GM18507 (cell line): ENCODE results near the gene DCBLD1.
A peak's percentile ranks its signal among the peaks of the same experiment; 100 is the strongest.
"Not testable (repeated sequence)": the region's sequence is repeated elsewhere in the genome, so short reads cannot be mapped to it uniquely, and the experiment has no call there.

Experiments used
- DNase-seq: peaks from one replicate; pipeline ENCODE4 v3.0.0; 2011; ENCODE audit warnings: low read depth; ENCODE audit not compliant: insufficient read length; ENCODE audit errors: extremely low spot score
- FAIRE-seq: peaks from 2 replicates; lab custom pipeline; 2011; peaks lifted over from hg19 to GRCh38; lab: Jason Lieb, UNC

DCBLD1 gene

DNA sequence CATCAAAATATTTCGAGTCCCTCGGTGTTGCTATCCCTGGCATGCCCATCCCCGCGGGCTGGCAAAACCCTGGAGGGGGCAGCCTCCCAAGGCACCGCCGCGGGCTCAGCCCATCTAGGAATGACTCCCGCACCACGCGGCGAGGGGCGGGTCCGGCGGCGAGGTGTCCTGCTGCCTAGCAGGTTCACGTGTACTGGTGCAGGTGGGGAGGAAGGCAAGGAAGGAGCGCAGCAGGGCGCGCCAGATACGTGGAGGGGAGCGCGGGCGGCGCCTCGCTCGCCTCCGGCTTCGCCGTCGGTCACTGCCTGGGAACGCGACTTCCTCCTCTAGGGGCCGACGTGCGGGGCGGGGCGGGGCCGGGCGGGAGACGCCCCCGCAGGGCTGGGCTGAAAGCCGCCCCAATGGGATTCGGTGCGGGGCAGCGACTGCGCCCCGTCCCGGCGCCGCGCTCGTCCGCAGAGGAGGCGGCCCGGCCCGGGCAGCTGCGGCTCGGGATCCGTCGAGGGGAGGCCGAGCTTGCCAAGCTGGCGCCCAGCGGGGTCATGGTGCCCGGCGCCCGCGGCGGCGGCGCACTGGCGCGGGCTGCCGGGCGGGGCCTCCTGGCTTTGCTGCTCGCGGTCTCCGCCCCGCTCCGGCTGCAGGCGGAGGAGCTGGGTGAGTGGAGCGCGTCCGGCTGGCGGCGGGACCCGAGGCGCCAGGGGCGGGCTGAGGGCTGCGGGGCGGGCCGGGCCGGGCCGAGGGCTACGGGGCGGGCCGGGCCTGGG lies at the start of gene DCBLD1:
TSS of gene DCBLD1 (plus strand) at position 435 of the 764 bp plus-strand sequence. CDS start at position 543, 108 bp downstream.
- DNase-seq (peak; percentile 57), FAIRE-seq (peak; percentile 44)

GRCh38 chr6:117440706-117441525 lies 41.6 kb upstream of the DCBLD1 start:
- no peak for FAIRE-seq
- no peak for DNase-seq

- no peak for DNase-seq
- FAIRE-seq: no peak
Measured at GRCh38 chr6:117441824-117442264, 40.6 kb upstream of the DCBLD1 start.

DNA sequence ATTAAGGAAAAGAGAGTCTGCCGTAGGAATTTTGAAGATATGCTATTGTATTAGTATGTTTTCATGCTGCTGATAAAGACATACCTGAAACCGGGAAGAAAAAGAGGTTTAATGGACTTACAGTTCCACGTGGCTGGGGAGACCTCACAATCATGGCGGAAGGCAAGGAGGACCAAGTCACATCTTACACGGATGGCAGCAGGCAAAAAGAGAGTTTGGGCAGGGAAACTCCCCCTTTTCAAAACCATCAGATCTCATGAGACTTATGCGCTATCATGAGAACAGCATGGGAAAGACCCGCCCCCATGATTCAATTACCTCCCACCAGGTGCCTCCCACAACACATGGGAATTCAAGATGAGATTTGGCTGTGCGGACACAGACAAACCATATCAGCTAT lies 40.2 kb upstream of the DCBLD1 start:
- not testable (repeated sequence) for FAIRE-seq, DNase-seq

DNA sequence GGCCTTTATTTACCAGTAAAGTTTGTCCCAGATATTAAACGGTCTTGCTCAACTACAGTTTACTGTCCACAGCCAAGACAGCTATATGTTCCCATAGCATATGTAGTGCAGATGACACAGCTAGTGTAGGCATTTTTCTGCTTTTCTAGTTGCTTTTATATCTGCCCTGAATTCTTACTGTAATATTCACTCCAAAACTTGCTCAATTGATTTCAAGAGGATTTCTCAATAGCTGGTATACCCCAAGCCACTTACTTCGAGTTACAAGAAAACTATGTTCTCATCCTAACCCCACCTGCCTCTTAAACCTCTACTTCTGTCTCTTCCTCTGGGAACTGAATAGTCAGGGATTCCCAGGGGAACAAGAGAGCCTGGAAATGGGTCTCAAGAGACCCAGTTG lies 37.9 kb upstream of the DCBLD1 start:
- no peak for DNase-seq
- no peak for FAIRE-seq

DNA sequence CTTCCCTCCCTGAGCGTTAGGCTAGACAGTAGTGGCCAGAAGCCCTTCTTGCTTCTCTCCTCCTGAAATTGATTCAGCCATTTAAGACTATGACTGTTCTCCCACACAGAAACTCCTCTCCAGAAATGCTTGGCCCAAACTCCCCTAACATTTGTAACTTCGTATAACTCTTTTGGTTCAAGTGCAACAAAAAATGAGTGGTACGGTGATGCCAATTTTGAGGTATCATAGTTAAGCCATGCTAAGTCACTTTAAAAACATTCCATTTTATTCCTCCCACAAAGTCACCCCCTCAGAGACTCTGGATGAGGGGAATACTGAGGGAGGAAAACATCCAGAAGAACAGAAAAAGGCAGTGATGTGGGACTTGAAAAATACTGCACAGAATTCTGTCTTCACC lies 35.6 kb upstream of the DCBLD1 start:
- FAIRE-seq (no peak), DNase-seq (no peak)

- DNase-seq (no peak), FAIRE-seq (no peak)
Measured at GRCh38 chr6:117448011-117448410, 34.5 kb upstream of the DCBLD1 start.

GRCh38 chr6:117448732-117449485 lies 33.6 kb upstream of the DCBLD1 start:
- no peak for FAIRE-seq
- DNase-seq: no peak

- DNase-seq (peak; percentile 9), FAIRE-seq (peak; percentile 90)
Measured at GRCh38 chr6:117449549-117450439, 32.7 kb upstream of the DCBLD1 start.

DNA sequence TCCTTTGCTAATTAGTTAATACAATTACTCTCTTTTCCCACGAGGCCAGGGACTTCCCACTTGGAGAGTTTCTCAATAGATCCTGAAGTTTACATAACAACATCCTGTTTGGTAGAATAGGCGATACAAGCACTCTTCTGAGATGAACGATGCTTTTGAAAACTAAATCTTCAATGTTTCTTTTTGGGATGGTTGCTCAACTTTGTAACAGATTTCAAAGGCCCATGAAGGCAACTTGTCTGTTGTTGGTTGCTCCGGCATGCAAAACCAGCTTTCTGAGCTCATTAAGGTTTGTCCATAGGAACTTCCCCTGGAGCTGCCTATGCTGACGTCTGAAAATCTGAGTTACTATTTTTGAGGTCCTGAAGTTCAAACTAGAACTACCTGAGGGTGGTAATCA lies 30.8 kb upstream of the DCBLD1 start:
- no peak for FAIRE-seq
- no peak for DNase-seq

DNA sequence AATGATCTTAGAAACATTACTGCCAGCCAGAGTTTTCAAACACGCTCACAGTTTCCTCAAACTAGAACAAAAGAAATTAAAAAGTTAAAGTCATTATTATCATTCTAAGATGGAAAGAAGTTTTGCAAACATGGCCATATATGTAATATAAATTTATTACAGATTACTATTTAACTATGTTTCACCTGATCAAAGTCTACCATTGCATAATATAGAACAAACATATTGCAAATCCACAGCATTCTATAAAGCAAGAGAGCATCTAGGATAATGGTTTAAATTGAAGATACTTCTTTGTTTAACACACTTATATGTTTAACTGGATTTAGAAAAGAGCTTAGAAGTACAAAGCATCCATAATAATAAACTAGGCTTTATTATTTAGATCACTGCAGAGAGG lies 26.2 kb upstream of the DCBLD1 start:
- FAIRE-seq: no peak
- DNase-seq: no peak

- DNase-seq: no peak
- no peak for FAIRE-seq
Measured at GRCh38 chr6:117456998-117457397, 25.5 kb upstream of the DCBLD1 start.

DNA sequence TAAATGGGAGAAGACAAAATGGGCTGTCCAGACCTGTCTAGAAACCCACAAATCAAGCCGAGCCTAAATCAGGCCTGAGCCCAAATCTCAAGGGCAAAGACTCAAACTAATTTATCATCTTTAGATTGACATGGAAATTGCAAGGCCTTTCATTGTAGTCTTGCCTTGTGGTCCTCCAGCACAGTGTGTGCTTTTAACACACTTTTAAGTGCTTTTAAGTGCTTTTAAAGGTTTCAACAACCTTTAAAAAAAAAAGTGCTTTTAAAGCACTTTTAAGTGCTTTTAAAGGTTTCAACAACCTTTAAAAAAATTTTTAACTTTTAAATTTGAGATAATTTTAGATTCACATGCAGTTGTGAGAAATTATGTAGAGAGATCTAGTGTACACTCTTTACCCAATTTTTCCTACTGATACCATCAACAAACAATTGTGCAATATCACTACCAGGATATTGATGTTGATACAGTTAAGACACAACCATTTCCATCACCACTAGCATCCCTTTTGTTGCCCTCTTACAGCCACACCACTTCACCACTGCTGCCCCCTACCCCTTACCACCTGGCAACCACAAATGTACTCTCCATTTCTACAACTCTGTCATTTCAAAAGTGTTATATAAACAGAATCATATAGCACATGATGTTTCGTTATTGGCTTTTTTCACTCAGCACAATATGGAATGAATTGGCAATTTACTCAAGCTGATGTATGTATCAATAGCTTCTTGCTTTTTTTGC lies 23.1 kb upstream of the DCBLD1 start:
- FAIRE-seq (no peak), DNase-seq (no peak)

GRCh38 chr6:117463762-117464665 lies 18.5 kb upstream of the DCBLD1 start:
- FAIRE-seq: no peak

DNA sequence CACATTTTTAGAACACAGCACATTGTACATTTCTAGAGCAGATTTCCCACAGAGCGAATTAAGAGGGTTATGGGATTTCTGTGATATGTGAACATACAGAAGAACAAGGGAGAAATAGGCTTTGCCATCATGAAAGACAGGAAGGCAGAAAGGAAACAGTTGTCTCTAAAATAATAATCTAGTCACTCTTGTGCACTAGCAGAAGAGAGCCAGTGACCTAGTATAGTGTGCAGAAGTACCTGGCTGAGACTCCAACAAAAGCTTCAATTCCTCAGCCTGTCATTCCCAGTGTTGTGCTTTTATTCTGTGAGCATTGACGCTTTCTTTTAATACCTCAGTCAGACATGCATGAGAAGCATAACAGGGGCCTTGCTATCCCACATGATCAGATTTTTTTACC lies 17.8 kb upstream of the DCBLD1 start:
- no peak for DNase-seq
- no peak for FAIRE-seq

More at GRCh38 chr6:117463762-117464665, 18.5 kb upstream of the DCBLD1 start:
- DNase-seq: no peak

DNA sequence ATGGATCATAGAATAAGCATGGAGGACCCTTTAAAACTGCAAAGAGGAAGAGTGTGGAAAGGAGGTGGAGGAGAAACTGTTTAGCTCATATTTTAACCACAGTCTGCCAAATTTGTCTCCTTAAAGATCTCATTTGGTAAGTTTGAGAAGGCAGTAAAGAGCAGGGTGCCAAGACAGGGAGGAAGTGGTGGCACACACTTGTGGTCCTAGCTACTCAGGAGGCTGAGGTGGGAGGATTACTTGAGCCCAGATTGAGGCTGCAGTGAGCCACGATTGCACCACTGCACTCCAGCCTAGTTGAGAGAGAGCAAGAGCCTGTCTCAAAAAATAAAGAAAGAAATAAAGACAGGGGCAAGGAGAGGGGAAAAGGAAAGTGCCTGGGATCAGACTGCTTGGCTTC lies 16.8 kb upstream of the DCBLD1 start:
- FAIRE-seq (no peak), DNase-seq (no peak)

GRCh38 chr6:117467876-117468275 lies 14.6 kb upstream of the DCBLD1 start:
- FAIRE-seq: no peak
- DNase-seq: no peak
